Fibroblast of pulmonary artery (primary cell): Measurements from ENCODE around the gene FBXO36.
A peak's percentile ranks its signal among the peaks of the same experiment; 100 is the strongest.

Experiments
- DNase-seq: peaks from one replicate; pipeline ENCODE4 v3.0.0-alpha.2; 2010; ENCODE audit warnings: low read depth
- H3K4me3 ChIP-seq: replicated peaks from 2 replicates; pipeline ENCODE4 v1.5.1; 2011; ENCODE audit warnings: low read depth, mild to moderate bottlenecking, control low read depth, low read length, moderate library complexity
- TF ChIP-seq, protein P1 (sequence below): IDR thresholded peaks from 2 replicates; pipeline ENCODE4 v1.5.1; 2011; ENCODE audit warnings: mild to moderate bottlenecking, control low read depth, low read length, inconsistent platforms; ENCODE audit errors: missing control alignments

The FBXO36 gene

DNA sequence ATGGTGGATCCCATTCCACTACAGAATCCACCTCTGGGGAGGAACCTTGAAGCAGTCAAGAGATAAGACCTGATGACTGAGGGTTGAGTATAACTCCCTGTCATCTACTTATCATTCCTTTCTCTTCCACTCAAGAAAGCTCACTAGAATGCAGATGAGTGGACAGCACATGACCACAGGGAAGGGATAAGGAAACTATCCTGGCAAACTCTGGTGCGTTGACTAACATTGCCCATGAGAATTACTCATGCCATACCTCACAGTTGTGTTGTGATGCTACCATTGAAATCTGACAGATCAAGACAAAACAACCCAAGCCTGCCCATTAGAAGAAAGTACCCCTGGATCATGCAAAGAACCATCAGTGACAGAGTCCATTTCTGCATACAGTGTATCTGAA is 119.9 kb downstream of the FBXO36 start:
- DNase-seq: no peak
- no peak overlapping the region for H3K4me3 ChIP-seq
- TF ChIP-seq, protein P1, sequence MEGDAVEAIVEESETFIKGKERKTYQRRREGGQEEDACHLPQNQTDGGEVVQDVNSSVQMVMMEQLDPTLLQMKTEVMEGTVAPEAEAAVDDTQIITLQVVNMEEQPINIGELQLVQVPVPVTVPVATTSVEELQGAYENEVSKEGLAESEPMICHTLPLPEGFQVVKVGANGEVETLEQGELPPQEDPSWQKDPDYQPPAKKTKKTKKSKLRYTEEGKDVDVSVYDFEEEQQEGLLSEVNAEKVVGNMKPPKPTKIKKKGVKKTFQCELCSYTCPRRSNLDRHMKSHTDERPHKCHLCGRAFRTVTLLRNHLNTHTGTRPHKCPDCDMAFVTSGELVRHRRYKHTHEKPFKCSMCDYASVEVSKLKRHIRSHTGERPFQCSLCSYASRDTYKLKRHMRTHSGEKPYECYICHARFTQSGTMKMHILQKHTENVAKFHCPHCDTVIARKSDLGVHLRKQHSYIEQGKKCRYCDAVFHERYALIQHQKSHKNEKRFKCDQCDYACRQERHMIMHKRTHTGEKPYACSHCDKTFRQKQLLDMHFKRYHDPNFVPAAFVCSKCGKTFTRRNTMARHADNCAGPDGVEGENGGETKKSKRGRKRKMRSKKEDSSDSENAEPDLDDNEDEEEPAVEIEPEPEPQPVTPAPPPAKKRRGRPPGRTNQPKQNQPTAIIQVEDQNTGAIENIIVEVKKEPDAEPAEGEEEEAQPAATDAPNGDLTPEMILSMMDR: no peak

DNA sequence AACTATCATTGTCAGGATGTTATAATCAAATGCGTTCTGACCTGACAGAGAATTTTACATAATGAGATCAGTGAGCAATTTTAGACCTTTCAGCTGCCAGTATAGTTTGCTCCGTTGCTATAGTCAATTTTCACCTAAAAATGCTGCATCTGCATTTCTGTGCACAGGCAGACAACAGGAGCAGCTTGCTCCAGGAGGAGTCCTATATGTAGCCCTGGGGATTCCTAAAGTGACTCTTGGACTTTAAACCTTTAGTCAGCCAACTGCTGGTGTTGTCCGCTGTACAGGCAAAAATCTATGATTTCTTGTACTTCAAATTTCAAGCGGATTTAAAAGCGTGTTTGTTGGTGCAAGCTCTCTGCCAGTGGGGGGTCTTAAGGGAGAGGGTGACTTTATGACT is 120.7 kb downstream of the FBXO36 start:
- TF ChIP-seq, protein P1: no peak
- DNase-seq: no peak
- H3K4me3 ChIP-seq: no peak overlapping the region

DNA sequence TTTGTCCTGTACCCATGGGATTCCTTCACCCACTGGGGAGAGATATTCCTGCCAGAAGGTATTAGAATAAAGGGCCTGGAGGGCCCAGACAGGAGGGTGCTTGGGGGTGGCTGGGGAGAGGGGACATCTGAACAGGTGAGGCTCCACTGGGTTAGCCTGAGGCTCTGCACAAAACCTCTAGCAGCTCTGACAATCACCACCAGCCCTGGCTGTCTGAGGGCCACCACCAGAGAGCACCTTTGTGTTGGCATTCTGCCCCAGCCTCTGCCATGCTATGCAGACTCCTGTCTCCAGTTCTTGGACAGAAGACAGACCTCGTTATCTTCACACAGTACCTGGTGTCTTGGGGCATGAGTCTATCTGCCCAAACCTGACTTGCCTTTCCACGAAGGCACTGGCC is 121.2 kb downstream of the FBXO36 start:
- no peak overlapping the region for H3K4me3 ChIP-seq
- TF ChIP-seq, protein P1: no peak
- no peak for DNase-seq

DNA sequence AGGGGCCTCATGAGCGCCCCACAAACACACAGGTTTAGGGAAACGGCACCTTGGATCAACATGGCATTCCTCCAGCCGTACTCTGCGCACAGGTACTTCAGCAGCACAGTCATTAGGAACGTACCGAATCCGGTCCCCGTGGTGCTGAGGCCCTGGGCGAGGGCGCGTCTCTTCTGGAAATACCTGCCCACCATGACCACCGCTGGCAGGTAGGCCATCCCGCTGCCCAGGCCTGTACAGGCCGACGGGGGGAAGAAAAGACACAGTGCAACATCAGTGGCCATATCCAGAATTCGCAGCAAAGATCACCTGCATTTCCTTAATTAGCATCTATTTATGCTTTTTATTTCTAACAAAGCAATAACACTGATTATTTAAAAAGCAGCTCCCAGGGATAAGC is 124.2 kb downstream of the FBXO36 start:
- no peak for DNase-seq
- no peak overlapping the region for H3K4me3 ChIP-seq
- TF ChIP-seq, protein P1: no peak

DNA sequence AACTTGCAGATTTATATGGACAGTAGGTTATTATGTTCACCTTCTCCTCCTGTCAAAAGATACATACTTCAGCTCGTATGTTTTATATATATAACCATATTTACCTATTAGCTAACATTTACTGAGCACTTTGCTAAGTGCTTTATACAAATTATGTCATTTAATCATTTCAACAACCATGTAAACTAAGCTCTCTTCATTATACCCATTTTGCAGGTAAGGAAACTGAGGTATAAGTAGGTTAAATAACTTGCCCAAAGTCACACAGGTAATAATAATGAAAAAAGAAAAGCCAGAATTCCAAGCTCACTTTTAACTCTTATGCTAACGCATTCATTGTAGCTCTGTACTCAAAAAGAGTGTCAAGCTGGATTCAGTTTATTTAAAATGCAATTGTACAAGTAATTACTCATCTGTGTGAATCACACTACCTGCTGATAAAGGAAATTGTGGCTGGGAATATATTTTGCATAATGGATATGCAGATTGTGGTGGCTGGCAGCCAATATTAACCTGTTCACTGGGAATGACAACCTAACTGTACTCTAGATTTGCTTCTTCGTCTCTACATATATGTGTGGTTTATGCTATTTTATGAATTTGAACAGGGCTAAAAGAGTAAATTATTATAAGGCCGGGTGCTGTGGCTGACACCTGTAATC is 125.8 kb downstream of the FBXO36 start:
- DNase-seq: no peak
- no peak overlapping the region for H3K4me3 ChIP-seq
- TF ChIP-seq, protein P1: no peak

DNA sequence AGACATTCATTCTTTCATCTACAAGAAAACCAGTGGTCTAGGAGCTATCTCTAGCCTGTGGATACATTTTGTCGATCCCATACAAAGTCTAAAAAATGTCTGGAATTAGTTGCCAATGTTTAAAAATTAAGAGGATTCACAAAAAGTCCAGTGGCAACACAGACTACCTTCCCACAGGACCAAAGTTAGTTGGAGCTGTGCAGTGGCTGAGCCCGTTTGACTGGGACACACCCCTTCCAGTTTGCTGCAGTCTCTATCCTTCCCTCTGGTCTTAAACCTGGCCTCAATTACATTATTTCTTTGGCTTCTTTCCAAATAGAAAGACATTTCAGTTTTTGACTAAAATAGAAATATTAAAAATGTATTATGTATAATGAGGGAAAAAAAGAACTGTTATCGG is 127.8 kb downstream of the FBXO36 start:
- no peak for DNase-seq
- TF ChIP-seq, protein P1: no peak
- H3K4me3 ChIP-seq: no peak overlapping the region

DNA sequence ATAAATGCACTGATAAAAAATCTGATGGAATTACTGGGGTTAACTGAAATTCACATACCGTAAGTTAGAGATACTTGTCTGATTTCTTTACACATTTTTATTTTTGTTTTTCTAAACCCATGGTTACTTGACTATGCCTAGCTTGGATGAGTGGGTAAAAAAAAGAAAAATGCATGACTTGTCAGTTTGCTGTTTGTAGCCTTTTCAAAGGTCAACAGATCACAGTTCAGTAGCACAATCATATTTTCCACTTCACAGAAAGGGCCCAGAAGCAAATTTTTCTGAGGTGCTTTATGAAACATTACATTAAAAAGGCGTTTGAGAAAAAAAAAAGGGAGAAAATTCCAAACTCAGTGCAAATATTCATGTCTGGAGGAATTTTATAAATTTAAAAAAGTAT is 130.0 kb downstream of the FBXO36 start:
- TF ChIP-seq, protein P1: no peak
- DNase-seq: peak; percentile 4
- H3K4me3 ChIP-seq: no peak overlapping the region
